Measurements from ENCODE around the gene IGF1R. TPM values are rescaled to one million over a fixed set of nuclear protein-coding genes. Genes with fewer than 3 reads are reported as not detected.

IGF1R gene
- total and polyA plus RNA-seq, 2 of the 8 experiments (the other 6 are each of a cell fraction or from before 2014, with no cell fraction given) = 32.9 to 109 TPM

DNA sequence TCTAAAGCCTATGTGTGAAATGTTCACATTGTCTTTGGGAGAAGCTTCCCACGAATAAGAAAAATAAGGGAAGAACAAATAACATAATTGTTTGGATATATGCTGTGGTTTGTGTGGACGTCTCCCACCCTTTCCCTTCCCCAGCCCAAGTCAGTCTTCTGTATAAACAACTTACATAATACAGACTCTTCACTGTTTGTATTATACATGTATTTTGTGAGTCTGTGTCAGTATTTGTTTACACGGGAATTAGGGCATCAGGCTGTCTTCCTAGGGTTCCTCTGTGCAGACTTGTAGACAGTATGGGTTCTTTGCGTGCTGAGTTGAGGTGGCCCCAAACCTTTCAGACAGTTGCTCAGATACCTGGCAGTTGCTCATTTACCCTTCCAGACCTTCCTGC lies 103.4 kb downstream of the IGF1R start:
- POLR2A ChIA-PET (ENCODE audit: partially characterized antibody) = interaction anchor here (1.3 kb wide), 1 partner anchor 14 kb away, joined by 5 read pairs; no protein-coding TSS in a partner anchor
- H4K8ac ChIP-seq (ENCODE audit: extremely low read depth, insufficient read depth, low read length) = no peak overlapping the region
- H3K79me2 ChIP-seq (ENCODE audit: control insufficient read depth in 1 of 2, insufficient read depth in 2 of 2, low read length in 2 of 2) = peaks cover 13 to 97% of the 10 kb centered on the region in 2 experiments; a peak in 3 of 4 replicates
- H2BK15ac ChIP-seq (ENCODE audit: low read length) = no peak overlapping the region
- H3K14ac ChIP-seq (ENCODE audit: insufficient read length) = no peak overlapping the region
- CTCF ChIA-PET (ENCODE audit: partially characterized antibody) = interaction anchor here (1.4 to 4.3 kb wide), 4 partner anchors 9 to 28 kb away, joined by 4 to 19 read pairs (median 8); no protein-coding TSS in a partner anchor
- no peak overlapping the region for H4K5ac ChIP-seq (ENCODE audit: insufficient read length, low read depth, low read length)
- H3K9ac ChIP-seq (replicated peaks in 1 of 4; ENCODE audit: extremely low read depth in 1 of 4, low read depth in 3 of 4, low read length in 3 of 4) = no peak overlapping the region
- FAIRE-seq (no peak), DNase-seq (ENCODE audit: low read depth in 1 of 2, low spot score in 2 of 2) (no peak)
- H2AFZ ChIP-seq (ENCODE audit: low read length) = no peak overlapping the region
- peaks cover 10% of the 10 kb centered on the region; the same call in 1 of the 2 replicates for H3K79me1 ChIP-seq (ENCODE audit: low read depth, low read length)
- H2BK120ac ChIP-seq (replicated peaks; ENCODE audit: low read depth, low read length) = no peak overlapping the region
- no peaks in the 10 kb centered on the region for H3K9me3 ChIP-seq (ENCODE audit: insufficient read depth in 2 of 2, low read depth in 1 of 2, low read length in 1 of 2)
- H3K4me1 ChIP-seq (replicated peaks in 1 of 4; ENCODE audit: control insufficient read depth in 3 of 4, insufficient read depth in 4 of 4, low read length in 3 of 4) = peaks cover 2 to 10% (median 5%) of the 10 kb centered on the region in 4 experiments; a peak in 6 of 7 replicates
- H2BK5ac ChIP-seq (ENCODE audit: low read depth, low read length) = no peak overlapping the region
- no peak overlapping the region for H3K4ac ChIP-seq (replicated peaks; ENCODE audit: insufficient read length, low read depth, low read length)
- 90% methylated on average over 4 of the region's 4 CpGs; no CpG with 5 or more reads in 1 of the 2 experiments for WGBS, 2 experiments (ENCODE audit: extremely low coverage in 1 of 2, insufficient coverage in 1 of 2, insufficient read length in 1 of 2, insufficient replicate concordance in 2 of 2, low coverage in 1 of 2, low lambda C conversion rate in 2 of 2, missing lambda C conversion rate in 1 of 2)
- peaks cover 9 to 10% of the 10 kb centered on the region in 2 experiments for H4K20me1 ChIP-seq (replicated peaks in 1 of 2; ENCODE audit: control insufficient read depth in 1 of 2, insufficient read depth in 2 of 2, low read length in 2 of 2)
- H3K23me2 ChIP-seq (ENCODE audit: low read depth, low read length) = no peaks in the 10 kb centered on the region
- H3K18ac ChIP-seq (ENCODE audit: extremely low read depth, low read length) = no peak overlapping the region
- no peak overlapping the region for H3K4me2 ChIP-seq (ENCODE audit: insufficient read depth in 1 of 2, low read depth in 2 of 2, low read length in 2 of 2)
- no peak overlapping the region for H2AK5ac ChIP-seq (ENCODE audit: low read depth, low read length)
- H3K56ac ChIP-seq (replicated peaks; ENCODE audit: insufficient read length, low read depth, low read length) = no peak overlapping the region
- H3K4me3 ChIP-seq (ENCODE audit: extremely low read depth in 1 of 4, insufficient read depth in 2 of 4, low read depth in 3 of 4, low read length in 4 of 4) = no peak overlapping the region
- no peak overlapping the region for H3K23ac ChIP-seq (ENCODE audit: insufficient read length)
- H3K27me3 ChIP-seq (replicated peaks in 1 of 4; ENCODE audit: control insufficient read depth in 3 of 4, extremely low read depth in 1 of 4, insufficient read depth in 3 of 4, low read length in 3 of 4) = no peaks in the 10 kb centered on the region
- H2BK20ac ChIP-seq (ENCODE audit: low read length) = no peak overlapping the region
- no peaks in the 10 kb centered on the region for H3K36me3 ChIP-seq (ENCODE audit: control insufficient read depth in 2 of 4, insufficient read depth in 4 of 4, low read length in 3 of 4)
- H4K91ac ChIP-seq (replicated peaks; ENCODE audit: insufficient read length, low read length) = no peak overlapping the region
- H2BK12ac ChIP-seq (ENCODE audit: low read depth, low read length) = no peak overlapping the region
- no peak overlapping the region for H3K27ac ChIP-seq (ENCODE audit: low read depth, low read length)
- TF ChIP-seq SUZ12 (IDR thresholded peaks at IDR 0.05; ENCODE audit: low read length) = no peak
- TF ChIP-seq KDM1A (IDR thresholded peaks at IDR 0.05; ENCODE audit: borderline replicate concordance, low read length) = no peak
- TF ChIP-seq POLR2AphosphoS5 (IDR thresholded peaks at IDR 0.05; ENCODE audit: low read depth, low read length) = no peak
- TF ChIP-seq POU5F1 (IDR thresholded peaks at IDR 0.05; ENCODE audit: low read depth, low read length) = no peak
- TF ChIP-seq FOSL1 (IDR thresholded peaks at IDR 0.05; ENCODE audit: insufficient read depth, low read depth, low read length) = no peak
- TF ChIP-seq ZNF274 (IDR thresholded peaks at IDR 0.05; ENCODE audit: borderline replicate concordance, extremely low read depth, low read length) = no peak
- TF ChIP-seq SIN3A (conservative IDR thresholded peaks at IDR 0.05 in 1 of 2, IDR thresholded peaks at IDR 0.05 in 1 of 2; ENCODE audit: low read depth in 1 of 2, low read length in 2 of 2) = no peak
- TF ChIP-seq NRF1 (IDR thresholded peaks at IDR 0.05; ENCODE audit: low read depth, low read length) = no peak
- no peak for TF ChIP-seq USF2 (IDR thresholded peaks at IDR 0.05; ENCODE audit: low read length)
- no peak for TF ChIP-seq BRCA1 (IDR thresholded peaks at IDR 0.05; ENCODE audit: low read depth, low read length)
- TF ChIP-seq HDAC6 (IDR thresholded peaks at IDR 0.05; ENCODE audit: low read depth, low read length) = no peak
- no peak for TF ChIP-seq RXRA (IDR thresholded peaks at IDR 0.05; ENCODE audit: insufficient read depth, low read depth, low read length)
